ENCODE measurements around the gene PBX3. TPM values are rescaled to one million over a fixed set of nuclear protein-coding genes. Genes with fewer than 3 reads are reported as not detected.

The PBX3 gene
- total and polyA plus RNA-seq, 2 of the 13 experiments (the other 11 are each of a cell fraction or from before 2014, with no cell fraction given), result 6.0 to 11.2 TPM

DNA sequence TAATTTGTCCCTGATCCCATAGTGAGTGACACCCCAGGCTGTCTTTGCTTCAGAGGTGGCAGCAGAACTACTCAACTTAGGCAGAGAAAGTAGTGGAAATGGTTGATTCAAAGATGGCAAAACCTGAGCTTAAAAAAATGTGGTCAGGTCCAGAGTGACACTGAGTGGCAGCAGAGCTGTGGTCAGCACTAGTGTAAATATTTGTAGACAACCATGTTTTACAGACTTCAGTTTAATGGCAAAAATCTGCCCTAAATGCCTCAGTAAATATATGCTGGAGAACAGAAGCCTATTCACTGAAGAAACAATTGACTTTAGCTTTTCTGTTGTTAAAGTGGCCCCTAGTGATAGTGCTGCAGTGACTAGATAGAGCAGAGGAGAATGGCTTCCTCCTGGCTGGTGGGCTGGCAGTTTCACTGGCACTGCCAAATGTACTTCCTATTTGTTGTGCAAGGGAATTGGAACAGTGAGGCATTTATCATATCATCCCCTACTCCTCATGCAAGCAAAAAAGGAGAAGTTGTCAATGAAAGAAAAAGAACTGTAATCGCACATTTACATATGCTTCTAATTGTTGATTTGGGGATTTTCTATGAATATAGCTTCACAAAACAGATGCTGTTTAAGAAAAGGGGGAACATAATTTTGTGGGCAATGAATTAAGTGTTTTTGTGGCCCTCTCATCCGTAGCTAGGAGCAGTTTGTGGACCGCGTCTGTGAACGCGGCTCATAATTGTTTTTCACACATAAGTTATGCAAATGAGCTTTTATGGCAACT, 12.0 kb downstream of the PBX3 start (continued):
- TF ChIP-seq, protein P1, sequence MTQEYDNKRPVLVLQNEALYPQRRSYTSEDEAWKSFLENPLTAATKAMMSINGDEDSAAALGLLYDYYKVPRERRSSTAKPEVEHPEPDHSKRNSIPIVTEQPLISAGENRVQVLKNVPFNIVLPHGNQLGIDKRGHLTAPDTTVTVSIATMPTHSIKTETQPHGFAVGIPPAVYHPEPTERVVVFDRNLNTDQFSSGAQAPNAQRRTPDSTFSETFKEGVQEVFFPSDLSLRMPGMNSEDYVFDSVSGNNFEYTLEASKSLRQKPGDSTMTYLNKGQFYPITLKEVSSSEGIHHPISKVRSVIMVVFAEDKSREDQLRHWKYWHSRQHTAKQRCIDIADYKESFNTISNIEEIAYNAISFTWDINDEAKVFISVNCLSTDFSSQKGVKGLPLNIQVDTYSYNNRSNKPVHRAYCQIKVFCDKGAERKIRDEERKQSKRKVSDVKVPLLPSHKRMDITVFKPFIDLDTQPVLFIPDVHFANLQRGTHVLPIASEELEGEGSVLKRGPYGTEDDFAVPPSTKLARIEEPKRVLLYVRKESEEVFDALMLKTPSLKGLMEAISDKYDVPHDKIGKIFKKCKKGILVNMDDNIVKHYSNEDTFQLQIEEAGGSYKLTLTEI (CRISPR knock-in tag; conservative IDR thresholded peaks at IDR 0.05), result no peak
- TF ChIP-seq ZNF703 (CRISPR knock-in tag; IDR thresholded peaks at IDR 0.05; ENCODE audit: borderline replicate concordance) (no peak), SOX5 (CRISPR knock-in tag; IDR thresholded peaks at IDR 0.05; ENCODE audit: borderline replicate concordance) (peak; percentile 97), SP1 (IDR thresholded peaks at IDR 0.05) (no peak), SP1 (CRISPR knock-in tag; IDR thresholded peaks at IDR 0.05) (no peak), BORCS8-MEF2B (CRISPR knock-in tag; IDR thresholded peaks at IDR 0.05) (no peak), ZNF333 (CRISPR knock-in tag; IDR thresholded peaks at IDR 0.05; ENCODE audit: borderline replicate concordance) (no peak), ARNT (IDR thresholded peaks at IDR 0.05) (no peak), FOSL2 (CRISPR knock-in tag; IDR thresholded peaks at IDR 0.05) (peak; percentile 46), HNF4A (CRISPR knock-in tag; IDR thresholded peaks at IDR 0.05) (peak; percentile 34; the same call in 1 of the 2 replicates), ZNF180 (CRISPR knock-in tag; IDR thresholded peaks at IDR 0.05; ENCODE audit: borderline replicate concordance, low read depth) (no peak), MTF2 (CRISPR knock-in tag; IDR thresholded peaks at IDR 0.05; ENCODE audit: borderline replicate concordance) (no peak), JUNB (CRISPR knock-in tag; IDR thresholded peaks at IDR 0.05; ENCODE audit: borderline replicate concordance) (no peak), RFX3 (CRISPR knock-in tag; IDR thresholded peaks at IDR 0.05) (no peak)
- TF ChIP-seq, protein P2, sequence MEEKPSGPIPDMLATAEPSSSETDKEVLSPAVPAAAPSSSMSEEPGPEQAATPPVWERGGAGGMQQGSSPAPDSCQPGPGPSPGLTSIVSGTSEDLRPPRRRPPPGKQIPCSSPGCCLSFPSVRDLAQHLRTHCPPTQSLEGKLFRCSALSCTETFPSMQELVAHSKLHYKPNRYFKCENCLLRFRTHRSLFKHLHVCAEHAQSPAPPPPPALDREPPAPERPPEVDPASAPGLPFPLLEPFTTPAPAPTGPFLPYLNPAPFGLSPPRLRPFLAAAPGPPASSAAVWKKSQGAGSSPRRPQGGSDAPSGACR (CRISPR knock-in tag; IDR thresholded peaks at IDR 0.05), result no peak
- TF ChIP-seq, protein P3, sequence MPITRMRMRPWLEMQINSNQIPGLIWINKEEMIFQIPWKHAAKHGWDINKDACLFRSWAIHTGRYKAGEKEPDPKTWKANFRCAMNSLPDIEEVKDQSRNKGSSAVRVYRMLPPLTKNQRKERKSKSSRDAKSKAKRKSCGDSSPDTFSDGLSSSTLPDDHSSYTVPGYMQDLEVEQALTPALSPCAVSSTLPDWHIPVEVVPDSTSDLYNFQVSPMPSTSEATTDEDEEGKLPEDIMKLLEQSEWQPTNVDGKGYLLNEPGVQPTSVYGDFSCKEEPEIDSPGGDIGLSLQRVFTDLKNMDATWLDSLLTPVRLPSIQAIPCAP (CRISPR knock-in tag; IDR thresholded peaks at IDR 0.05; ENCODE audit: low read depth), result no peak
- TF ChIP-seq, protein P4, sequence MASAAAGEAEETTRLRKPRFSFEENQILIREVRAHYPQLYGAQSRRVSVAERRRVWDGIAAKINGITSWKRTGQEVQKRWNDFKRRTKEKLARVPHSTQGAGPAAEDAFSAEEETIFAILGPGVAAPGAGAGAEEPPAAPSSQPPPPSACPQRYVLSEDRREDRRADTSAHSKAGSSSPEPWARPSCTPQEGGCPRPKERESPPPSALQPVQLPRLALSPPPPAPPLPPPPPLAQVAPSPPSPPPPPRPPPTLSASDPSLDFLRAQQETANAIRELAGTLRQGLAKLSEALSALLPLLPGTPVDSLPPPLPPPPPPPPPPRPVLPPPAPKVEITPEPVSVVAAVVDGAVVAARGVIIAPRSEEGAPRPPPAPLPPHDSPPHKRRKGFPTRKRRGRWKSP (CRISPR knock-in tag; IDR thresholded peaks at IDR 0.05), result no peak
- TF ChIP-seq, protein P5, sequence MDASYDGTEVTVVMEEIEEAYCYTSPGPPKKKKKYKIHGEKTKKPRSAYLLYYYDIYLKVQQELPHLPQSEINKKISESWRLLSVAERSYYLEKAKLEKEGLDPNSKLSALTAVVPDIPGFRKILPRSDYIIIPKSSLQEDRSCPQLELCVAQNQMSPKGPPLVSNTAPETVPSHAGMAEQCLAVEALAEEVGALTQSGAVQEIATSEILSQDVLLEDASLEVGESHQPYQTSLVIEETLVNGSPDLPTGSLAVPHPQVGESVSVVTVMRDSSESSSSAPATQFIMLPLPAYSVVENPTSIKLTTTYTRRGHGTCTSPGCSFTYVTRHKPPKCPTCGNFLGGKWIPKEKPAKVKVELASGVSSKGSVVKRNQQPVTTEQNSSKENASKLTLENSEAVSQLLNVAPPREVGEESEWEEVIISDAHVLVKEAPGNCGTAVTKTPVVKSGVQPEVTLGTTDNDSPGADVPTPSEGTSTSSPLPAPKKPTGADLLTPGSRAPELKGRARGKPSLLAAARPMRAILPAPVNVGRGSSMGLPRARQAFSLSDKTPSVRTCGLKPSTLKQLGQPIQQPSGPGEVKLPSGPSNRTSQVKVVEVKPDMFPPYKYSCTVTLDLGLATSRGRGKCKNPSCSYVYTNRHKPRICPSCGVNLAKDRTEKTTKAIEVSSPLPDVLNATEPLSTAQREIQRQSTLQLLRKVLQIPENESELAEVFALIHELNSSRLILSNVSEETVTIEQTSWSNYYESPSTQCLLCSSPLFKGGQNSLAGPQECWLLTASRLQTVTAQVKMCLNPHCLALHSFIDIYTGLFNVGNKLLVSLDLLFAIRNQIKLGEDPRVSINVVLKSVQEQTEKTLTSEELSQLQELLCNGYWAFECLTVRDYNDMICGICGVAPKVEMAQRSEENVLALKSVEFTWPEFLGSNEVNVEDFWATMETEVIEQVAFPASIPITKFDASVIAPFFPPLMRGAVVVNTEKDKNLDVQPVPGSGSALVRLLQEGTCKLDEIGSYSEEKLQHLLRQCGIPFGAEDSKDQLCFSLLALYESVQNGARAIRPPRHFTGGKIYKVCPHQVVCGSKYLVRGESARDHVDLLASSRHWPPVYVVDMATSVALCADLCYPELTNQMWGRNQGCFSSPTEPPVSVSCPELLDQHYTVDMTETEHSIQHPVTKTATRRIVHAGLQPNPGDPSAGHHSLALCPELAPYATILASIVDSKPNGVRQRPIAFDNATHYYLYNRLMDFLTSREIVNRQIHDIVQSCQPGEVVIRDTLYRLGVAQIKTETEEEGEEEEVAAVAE (CRISPR knock-in tag; IDR thresholded peaks at IDR 0.05; ENCODE audit: borderline replicate concordance), result no peak
- TF ChIP-seq, protein P6, sequence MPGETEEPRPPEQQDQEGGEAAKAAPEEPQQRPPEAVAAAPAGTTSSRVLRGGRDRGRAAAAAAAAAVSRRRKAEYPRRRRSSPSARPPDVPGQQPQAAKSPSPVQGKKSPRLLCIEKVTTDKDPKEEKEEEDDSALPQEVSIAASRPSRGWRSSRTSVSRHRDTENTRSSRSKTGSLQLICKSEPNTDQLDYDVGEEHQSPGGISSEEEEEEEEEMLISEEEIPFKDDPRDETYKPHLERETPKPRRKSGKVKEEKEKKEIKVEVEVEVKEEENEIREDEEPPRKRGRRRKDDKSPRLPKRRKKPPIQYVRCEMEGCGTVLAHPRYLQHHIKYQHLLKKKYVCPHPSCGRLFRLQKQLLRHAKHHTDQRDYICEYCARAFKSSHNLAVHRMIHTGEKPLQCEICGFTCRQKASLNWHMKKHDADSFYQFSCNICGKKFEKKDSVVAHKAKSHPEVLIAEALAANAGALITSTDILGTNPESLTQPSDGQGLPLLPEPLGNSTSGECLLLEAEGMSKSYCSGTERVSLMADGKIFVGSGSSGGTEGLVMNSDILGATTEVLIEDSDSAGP (CRISPR knock-in tag; IDR thresholded peaks at IDR 0.05; ENCODE audit: borderline replicate concordance), result no peak

Measured in HepG2 (cell line).